HG03159 (cell line): ENCODE results near the gene ELAPOR2.
"Not testable (repeated sequence)": the region's sequence is repeated elsewhere in the genome, so short reads cannot be mapped to it uniquely, and the experiment has no call there.

Experiments
- ATAC-seq: cut with Tn5 transposase; IDR thresholded peaks from one replicate; pipeline ENCODE4 v1.9.1; 2021; ENCODE audit warnings: mild to moderate bottlenecking, moderate library complexity; ENCODE audit not compliant: unreplicated experiment

The ELAPOR2 gene

GRCh38 chr7:87048839-87049238 is 10.6 kb downstream of the ELAPOR2 start:
- no peak for ATAC-seq

GRCh38 chr7:87046456-87046855 is 13.0 kb downstream of the ELAPOR2 start:
- no peak for ATAC-seq

DNA sequence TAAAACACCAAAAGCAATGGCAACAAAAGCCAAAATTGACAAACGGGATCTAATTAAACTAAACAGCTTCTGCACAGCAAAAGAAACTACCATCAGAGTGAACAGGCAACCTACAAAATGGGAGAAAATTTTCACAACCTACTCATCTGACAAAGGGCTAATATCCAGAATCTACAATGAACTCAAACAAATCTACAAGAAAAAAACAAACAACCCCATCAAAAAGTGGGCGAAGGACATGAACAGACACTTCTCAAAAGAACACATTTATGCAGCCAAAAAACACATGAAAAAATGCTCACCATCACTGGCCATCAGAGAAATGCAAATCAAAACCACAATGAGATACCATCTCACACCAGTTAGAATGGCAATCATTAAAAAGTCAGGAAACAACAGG is 14.7 kb downstream of the ELAPOR2 start:
- not testable (repeated sequence) for ATAC-seq

DNA sequence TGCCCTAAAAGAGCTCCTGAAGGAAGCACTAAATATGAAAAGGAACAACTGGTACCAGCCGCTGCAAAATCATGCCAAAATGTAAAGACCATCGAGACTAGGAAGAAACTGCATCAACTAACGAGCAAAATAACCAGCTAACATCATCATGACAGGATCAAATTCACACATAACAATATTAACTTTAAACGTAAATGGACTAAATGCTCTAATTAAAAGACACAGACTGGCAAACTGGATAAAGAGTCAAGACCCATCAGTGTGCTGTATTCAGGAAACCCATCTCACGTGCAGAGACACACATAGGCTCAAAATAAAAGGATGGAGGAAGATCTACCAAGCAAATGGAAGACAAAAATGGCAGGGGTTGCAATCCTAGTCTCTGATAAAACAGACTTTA is 17.9 kb downstream of the ELAPOR2 start:
- ATAC-seq: not testable (repeated sequence)

- ATAC-seq: not testable (repeated sequence)
Observed at GRCh38 chr7:87039691-87040299, 19.7 kb downstream of the ELAPOR2 start.

- no peak for ATAC-seq
Observed at GRCh38 chr7:87038993-87039690, 20.3 kb downstream of the ELAPOR2 start.

- no peak for ATAC-seq
Observed at GRCh38 chr7:87036985-87037384, 22.5 kb downstream of the ELAPOR2 start.

GRCh38 chr7:87032604-87033339 is 26.7 kb downstream of the ELAPOR2 start:
- ATAC-seq: no peak

DNA sequence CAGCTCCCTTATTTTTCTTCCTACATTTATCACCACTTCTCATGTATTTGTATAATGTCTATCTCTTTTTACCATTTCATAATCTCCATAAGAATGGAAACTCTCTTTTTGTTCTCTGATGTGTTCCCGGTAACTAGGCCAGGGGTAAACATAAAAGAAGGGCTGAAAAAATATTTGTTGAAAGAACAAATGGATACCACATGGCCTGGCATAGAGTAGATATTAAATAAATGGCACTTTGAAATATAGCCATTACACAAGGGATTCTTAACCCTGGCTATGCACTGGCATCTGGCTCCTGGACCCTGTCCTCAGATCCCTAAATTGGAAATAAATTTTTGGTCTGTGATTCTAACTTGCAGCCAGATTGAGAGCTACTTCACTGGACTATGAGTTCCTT is 30.4 kb downstream of the ELAPOR2 start:
- no peak for ATAC-seq

GRCh38 chr7:87028636-87029035 is 30.8 kb downstream of the ELAPOR2 start:
- no peak for ATAC-seq

GRCh38 chr7:87027900-87028299 is 31.6 kb downstream of the ELAPOR2 start:
- peak; percentile 85 for ATAC-seq

DNA sequence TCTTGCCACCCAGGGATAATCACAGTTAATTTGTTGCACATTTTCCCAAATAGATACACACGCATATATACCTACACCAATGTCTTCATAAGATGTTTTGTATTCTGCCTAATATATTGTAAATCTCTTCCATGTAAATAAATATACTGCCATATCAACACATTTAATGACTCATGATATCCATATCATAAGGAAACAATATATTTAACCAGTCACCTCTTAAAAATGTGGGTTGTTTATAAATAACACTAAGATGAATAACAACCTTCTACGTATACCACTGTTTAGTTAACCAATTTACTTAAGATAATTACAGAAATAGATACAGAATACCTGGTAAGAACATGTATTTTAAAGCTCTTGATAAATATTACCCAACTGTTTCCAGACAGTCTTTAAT is 38.2 kb downstream of the ELAPOR2 start:
- no peak for ATAC-seq

DNA sequence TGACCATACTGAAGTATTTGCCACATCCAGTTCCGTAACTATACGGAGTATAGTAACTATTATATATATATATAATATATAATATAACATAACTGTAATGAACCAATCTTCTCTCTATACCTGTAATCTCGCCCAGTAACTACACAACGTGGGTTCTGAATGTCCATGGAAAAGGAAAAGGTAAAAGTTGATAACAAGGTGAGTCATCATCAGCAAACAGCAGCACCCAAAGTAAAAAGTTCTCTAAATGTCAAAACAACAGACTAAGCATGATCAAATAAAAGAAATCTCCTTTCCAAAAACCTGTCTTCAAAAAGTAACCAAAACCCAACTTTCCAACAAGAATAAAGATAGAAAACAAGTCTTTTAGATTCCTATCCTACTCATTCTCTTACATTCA is 42.8 kb downstream of the ELAPOR2 start:
- no peak for ATAC-seq

DNA sequence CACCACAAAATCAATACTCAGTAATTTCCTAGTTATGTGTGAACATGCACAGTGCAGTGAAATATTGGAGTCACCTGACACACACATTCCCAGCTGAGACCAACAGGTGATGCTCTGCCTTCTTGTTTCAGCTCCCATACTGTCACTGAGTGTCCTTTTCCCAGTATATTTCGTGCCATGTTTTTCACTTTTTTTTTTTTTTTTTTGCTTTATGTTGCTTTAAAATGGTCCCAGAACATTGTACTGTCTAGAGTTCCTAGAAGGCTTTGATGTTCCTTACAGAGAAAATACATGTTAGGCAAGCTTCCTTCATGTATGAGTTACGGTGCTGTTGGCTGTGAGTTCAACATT is 45.6 kb downstream of the ELAPOR2 start:
- no peak for ATAC-seq

DNA sequence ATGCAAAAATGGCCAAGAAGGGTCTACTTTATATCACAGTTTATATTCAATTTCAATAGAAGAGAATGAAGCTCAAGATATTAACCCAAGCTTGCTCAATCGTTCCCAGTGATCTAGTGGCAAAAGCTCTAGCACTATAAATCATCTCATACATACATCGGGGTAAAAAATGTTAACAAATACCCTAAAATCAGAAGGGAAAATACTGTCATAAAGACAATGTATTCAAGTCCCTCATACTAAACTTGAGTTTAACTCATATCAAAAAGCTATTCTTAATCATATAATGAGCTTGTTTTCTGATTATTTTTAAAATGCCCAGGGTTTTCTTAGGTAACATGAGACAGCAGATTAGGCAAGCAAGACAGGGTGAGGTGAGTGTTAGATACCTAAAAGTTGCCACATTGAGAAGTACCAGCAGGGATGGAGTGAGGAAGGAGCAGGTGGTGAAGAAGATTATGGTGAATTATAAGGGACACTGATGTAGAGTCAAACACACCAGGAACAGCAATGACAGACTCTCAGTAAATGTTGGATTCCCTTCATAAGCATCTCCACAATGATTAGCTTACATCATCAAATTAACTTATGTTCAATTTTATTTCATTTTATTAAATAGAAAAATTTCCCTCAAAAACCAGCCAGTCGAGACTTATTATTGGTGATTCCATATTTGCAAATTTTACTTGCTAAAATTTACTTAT is 46.2 kb downstream of the ELAPOR2 start:
- ATAC-seq: no peak
